Lower leg skin (tissue), 3 donors: ENCODE data around the gene SH2D3C.

Source experiments
- POLR2A ChIP-seq, 2 donors: fragments of 450-650 bp; IDR thresholded peaks; one replicate each; pipeline ENCODE4 v1.6.1; 2016 to 2017; ENCODE audit warnings: antibody characterized with exemption in 2 of 2, mild to moderate bottlenecking in 1 of 2, moderate library complexity in 1 of 2
- TF ChIP-seq, protein P1 (sequence below), 3 donors: fragments of 450-650 bp; IDR thresholded peaks; one replicate each; pipeline ENCODE4 v1.5.1; 2016; ENCODE audit warnings: antibody characterized with exemption in 3 of 3, mild to moderate bottlenecking in 3 of 3, moderate library complexity in 2 of 3

DNA sequence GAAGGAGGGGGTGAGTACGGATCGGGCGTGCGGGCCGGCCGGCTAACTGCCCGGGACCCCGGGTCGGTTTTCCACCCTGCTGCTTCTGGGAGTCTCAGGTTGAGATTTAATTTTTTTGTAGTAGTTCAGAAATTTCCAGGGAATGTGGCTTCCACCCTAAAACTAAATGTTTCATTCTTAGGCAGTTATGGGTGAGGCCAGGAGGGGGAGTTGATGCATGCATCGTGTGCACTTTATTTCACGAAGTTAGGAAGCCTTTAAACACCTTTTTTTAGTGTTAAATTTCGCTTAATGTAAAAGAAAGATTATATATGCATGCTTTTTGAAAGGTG lies 8.3 kb upstream of the SH2D3C start:
- TF ChIP-seq, protein P1, sequence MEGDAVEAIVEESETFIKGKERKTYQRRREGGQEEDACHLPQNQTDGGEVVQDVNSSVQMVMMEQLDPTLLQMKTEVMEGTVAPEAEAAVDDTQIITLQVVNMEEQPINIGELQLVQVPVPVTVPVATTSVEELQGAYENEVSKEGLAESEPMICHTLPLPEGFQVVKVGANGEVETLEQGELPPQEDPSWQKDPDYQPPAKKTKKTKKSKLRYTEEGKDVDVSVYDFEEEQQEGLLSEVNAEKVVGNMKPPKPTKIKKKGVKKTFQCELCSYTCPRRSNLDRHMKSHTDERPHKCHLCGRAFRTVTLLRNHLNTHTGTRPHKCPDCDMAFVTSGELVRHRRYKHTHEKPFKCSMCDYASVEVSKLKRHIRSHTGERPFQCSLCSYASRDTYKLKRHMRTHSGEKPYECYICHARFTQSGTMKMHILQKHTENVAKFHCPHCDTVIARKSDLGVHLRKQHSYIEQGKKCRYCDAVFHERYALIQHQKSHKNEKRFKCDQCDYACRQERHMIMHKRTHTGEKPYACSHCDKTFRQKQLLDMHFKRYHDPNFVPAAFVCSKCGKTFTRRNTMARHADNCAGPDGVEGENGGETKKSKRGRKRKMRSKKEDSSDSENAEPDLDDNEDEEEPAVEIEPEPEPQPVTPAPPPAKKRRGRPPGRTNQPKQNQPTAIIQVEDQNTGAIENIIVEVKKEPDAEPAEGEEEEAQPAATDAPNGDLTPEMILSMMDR (IDR thresholded peaks at IDR 0.05), result no peak
- TF ChIP-seq POLR2A (IDR thresholded peaks at IDR 0.05), result no peak
